DOHH2 (cell line): ENCODE data around the gene ABCA4.

Source experiments
- EZH2phosphoT487 ChIP-seq: fragments of 200-600 bp; sonication (generic); IDR thresholded peaks from 2 replicates; pipeline ENCODE4 v1.6.1; 2017; ENCODE audit warnings: borderline replicate concordance, mild to moderate bottlenecking, antibody characterized with exemption, low read length, moderate library complexity, mixed read lengths
- TF ChIP-seq, protein P1 (sequence below): fragments of 200-600 bp; sonication (generic); IDR thresholded peaks from one replicate; pipeline ENCODE4 v1.5.1; 2014; ENCODE audit warnings: antibody characterized with exemption, mild to moderate bottlenecking, low read depth, low read length; ENCODE audit not compliant: poor library complexity, severe bottlenecking

DNA sequence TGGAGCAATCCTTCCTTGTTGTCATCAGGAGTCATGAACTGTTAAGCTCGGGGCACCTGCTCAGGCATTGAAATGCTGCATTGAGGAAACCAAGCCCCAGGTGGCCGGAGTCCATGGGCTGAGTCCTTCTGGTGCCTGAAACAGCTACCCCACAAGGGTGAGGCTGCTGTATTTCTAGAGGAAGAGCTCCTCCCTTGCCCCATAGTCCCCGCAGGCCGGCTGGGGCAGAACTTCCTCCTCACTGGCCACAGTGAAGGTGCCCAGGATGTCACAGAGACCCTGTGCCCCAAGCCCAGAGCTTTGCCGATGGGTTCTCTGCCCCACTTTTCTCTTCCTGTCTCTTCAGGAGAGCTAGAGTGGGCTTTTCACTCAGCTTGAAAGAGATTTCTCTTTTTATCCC is 130.9 kb downstream of the ABCA4 start:
- TF ChIP-seq, protein P1, sequence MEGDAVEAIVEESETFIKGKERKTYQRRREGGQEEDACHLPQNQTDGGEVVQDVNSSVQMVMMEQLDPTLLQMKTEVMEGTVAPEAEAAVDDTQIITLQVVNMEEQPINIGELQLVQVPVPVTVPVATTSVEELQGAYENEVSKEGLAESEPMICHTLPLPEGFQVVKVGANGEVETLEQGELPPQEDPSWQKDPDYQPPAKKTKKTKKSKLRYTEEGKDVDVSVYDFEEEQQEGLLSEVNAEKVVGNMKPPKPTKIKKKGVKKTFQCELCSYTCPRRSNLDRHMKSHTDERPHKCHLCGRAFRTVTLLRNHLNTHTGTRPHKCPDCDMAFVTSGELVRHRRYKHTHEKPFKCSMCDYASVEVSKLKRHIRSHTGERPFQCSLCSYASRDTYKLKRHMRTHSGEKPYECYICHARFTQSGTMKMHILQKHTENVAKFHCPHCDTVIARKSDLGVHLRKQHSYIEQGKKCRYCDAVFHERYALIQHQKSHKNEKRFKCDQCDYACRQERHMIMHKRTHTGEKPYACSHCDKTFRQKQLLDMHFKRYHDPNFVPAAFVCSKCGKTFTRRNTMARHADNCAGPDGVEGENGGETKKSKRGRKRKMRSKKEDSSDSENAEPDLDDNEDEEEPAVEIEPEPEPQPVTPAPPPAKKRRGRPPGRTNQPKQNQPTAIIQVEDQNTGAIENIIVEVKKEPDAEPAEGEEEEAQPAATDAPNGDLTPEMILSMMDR, result no peak
- TF ChIP-seq EZH2phosphoT487, result no peak
